ENCODE measurements around the gene ATP11A. TPM values are rescaled to one million over a fixed set of nuclear protein-coding genes. Genes with fewer than 3 reads are reported as not detected.

ATP11A gene
- total RNA-seq, 2 donors from 2014 or later = 122 to 140 TPM

GRCh38 chr13:112759053-112759452 lies 69.2 kb downstream of the ATP11A start:
- Mint-ChIP-seq H3K27ac (no peak overlapping the region), H3K4me1 (peaks cover 36% of the 10 kb centered on the region)
- WGBS, 2 experiments (ENCODE audit: insufficient coverage in 1 of 2, insufficient read length in 1 of 2) = 85 to 88% methylated on average over 8 to 9 of the region's 9 CpGs

GRCh38 chr13:112759827-112760226 lies 70.0 kb downstream of the ATP11A start:
- Histone ChIP-seq H3K4me3 (ENCODE audit: low read length) (no peak overlapping the region), H3K4me1 (ENCODE audit: control insufficient read depth, insufficient read depth, low read length) (peaks cover 13% of the 10 kb centered on the region), H3K9ac (ENCODE audit: extremely low read depth, low read length, poor library complexity, severe bottlenecking) (no peak overlapping the region), H3K27me3 (ENCODE audit: control insufficient read depth, insufficient read depth, low read length, poor library complexity, severe bottlenecking) (no peaks in the 10 kb centered on the region), H3K9me3 (ENCODE audit: control insufficient read depth, low read length) (no peaks in the 10 kb centered on the region), H3K36me3 (ENCODE audit: control insufficient read depth, insufficient read depth, low read length) (peaks cover 3% of the 10 kb centered on the region), H3K27ac (ENCODE audit: low read depth, low read length) (no peak overlapping the region)
- Mint-ChIP-seq H3K4me1 (peaks cover 36% of the 10 kb centered on the region), H3K9me3 (no peaks in the 10 kb centered on the region), H3K4me3 (no peak overlapping the region), H3K27me3 (ENCODE audit: insufficient read depth) (no peaks in the 10 kb centered on the region), H3K27ac (no peak overlapping the region), H3K36me3 (ENCODE audit: low read depth) (peaks cover 12% of the 10 kb centered on the region)
- no peak for TF ChIP-seq CTCF (conservative IDR thresholded peaks at IDR 0.05)
- no peak for DNase-seq
- 94 to 98% methylated on average over 8 to 11 of the region's 11 CpGs for WGBS, 2 experiments (ENCODE audit: insufficient coverage in 1 of 2, insufficient read length in 1 of 2)

More at GRCh38 chr13:112759053-112759452, 69.2 kb downstream of the ATP11A start:
- H3K4me3 Mint-ChIP-seq = no peak overlapping the region
- Histone ChIP-seq H3K4me3 (ENCODE audit: low read length) (no peak overlapping the region), H3K9me3 (ENCODE audit: control insufficient read depth, low read length) (no peaks in the 10 kb centered on the region), H3K27me3 (ENCODE audit: control insufficient read depth, insufficient read depth, low read length, poor library complexity, severe bottlenecking) (no peaks in the 10 kb centered on the region), H3K4me1 (ENCODE audit: control insufficient read depth, insufficient read depth, low read length) (peaks cover 13% of the 10 kb centered on the region), H3K36me3 (ENCODE audit: control insufficient read depth, insufficient read depth, low read length) (peaks cover 3% of the 10 kb centered on the region), H3K9ac (ENCODE audit: extremely low read depth, low read length, poor library complexity, severe bottlenecking) (no peak overlapping the region), H3K27ac (ENCODE audit: low read depth, low read length) (no peak overlapping the region)
- H3K9me3 Mint-ChIP-seq = no peaks in the 10 kb centered on the region
- DNase-seq = no peak
- no peak for TF ChIP-seq CTCF (conservative IDR thresholded peaks at IDR 0.05)
- H3K36me3 Mint-ChIP-seq (ENCODE audit: low read depth) = peaks cover 12% of the 10 kb centered on the region
- no peaks in the 10 kb centered on the region for H3K27me3 Mint-ChIP-seq (ENCODE audit: insufficient read depth)

GRCh38 chr13:112760435-112760834 lies 70.6 kb downstream of the ATP11A start:
- Histone ChIP-seq H3K27me3 (ENCODE audit: control insufficient read depth, insufficient read depth, low read length, poor library complexity, severe bottlenecking) (no peaks in the 10 kb centered on the region), H3K36me3 (ENCODE audit: control insufficient read depth, insufficient read depth, low read length) (peaks cover 3% of the 10 kb centered on the region), H3K9me3 (ENCODE audit: control insufficient read depth, low read length) (no peaks in the 10 kb centered on the region), H3K27ac (ENCODE audit: low read depth, low read length) (no peak overlapping the region), H3K4me3 (ENCODE audit: low read length) (no peak overlapping the region), H3K4me1 (ENCODE audit: control insufficient read depth, insufficient read depth, low read length) (peaks cover 13% of the 10 kb centered on the region), H3K9ac (ENCODE audit: extremely low read depth, low read length, poor library complexity, severe bottlenecking) (no peak overlapping the region)
- no peak overlapping the region for H3K4me3 Mint-ChIP-seq
- no peak for TF ChIP-seq CTCF (conservative IDR thresholded peaks at IDR 0.05)
- WGBS, 2 experiments (ENCODE audit: insufficient coverage in 1 of 2, insufficient read length in 1 of 2) = 79% methylated on average over 2 of the region's 3 CpGs; no CpG with 5 or more reads in 1 of the 2 experiments
- H3K36me3 Mint-ChIP-seq (ENCODE audit: low read depth) = peaks cover 9% of the 10 kb centered on the region
- peaks cover 38% of the 10 kb centered on the region for H3K4me1 Mint-ChIP-seq
- DNase-seq = no peak
- no peaks in the 10 kb centered on the region for H3K27me3 Mint-ChIP-seq (ENCODE audit: insufficient read depth)
- H3K9me3 Mint-ChIP-seq = no peaks in the 10 kb centered on the region
- H3K27ac Mint-ChIP-seq = no peak overlapping the region

Data from endodermal cell (in vitro differentiated cells).